ENCODE data around the gene ALPK3.

ALPK3 gene

GRCh38 chr15:84816694-84817465 lies at the start of gene ALPK3:
ALPK3 (plus strand) TSS chr15:84817356; CDS start chr15:84817453, 97 bp downstream.
- no peaks in the 10 kb centered on the region for H3K9me3 ChIP-seq (ENCODE audit: control insufficient read depth, insufficient read depth, low read depth, low read length)
- H3K27ac ChIP-seq (ENCODE audit: low read depth, low read length), result peak within 1 kb of the TSS; percentile 75; the same call in 1 of the 2 replicates
- no peaks in the 10 kb centered on the region for H3K36me3 ChIP-seq (ENCODE audit: control insufficient read depth, insufficient read depth, low read length)
- peak within 1 kb of the TSS; percentile 87 for H3K9ac ChIP-seq (ENCODE audit: low read length)
- H3K27me3 ChIP-seq (ENCODE audit: control insufficient read depth, insufficient read depth, low read length), result no peaks in the 10 kb centered on the region
- H3K4me3 ChIP-seq (ENCODE audit: low read depth, low read length), result peak within 1 kb of the TSS; percentile 56
- peaks cover 39% of the 10 kb centered on the region for H3K4me1 ChIP-seq (ENCODE audit: control insufficient read depth, insufficient read depth, low read length)

- Histone ChIP-seq H3K27ac (ENCODE audit: low read depth, low read length) (no peak overlapping the region), H3K9ac (ENCODE audit: low read length) (no peak overlapping the region), H3K4me1 (ENCODE audit: control insufficient read depth, insufficient read depth, low read length) (no peaks in the 10 kb centered on the region), H3K27me3 (ENCODE audit: control insufficient read depth, insufficient read depth, low read length) (no peaks in the 10 kb centered on the region), H3K4me3 (ENCODE audit: low read depth, low read length) (no peak overlapping the region), H3K9me3 (ENCODE audit: control insufficient read depth, insufficient read depth, low read depth, low read length) (no peaks in the 10 kb centered on the region), H3K36me3 (ENCODE audit: control insufficient read depth, insufficient read depth, low read length) (peaks cover 29% of the 10 kb centered on the region)
These were observed 45.1 kb upstream of the ALPK3 start for GRCh38 chr15:84772031-84772430.

- Histone ChIP-seq H3K27ac (ENCODE audit: low read depth, low read length) (no peak overlapping the region), H3K36me3 (ENCODE audit: control insufficient read depth, insufficient read depth, low read length) (peaks cover 26% of the 10 kb centered on the region), H3K4me1 (ENCODE audit: control insufficient read depth, insufficient read depth, low read length) (no peaks in the 10 kb centered on the region), H3K9me3 (ENCODE audit: control insufficient read depth, insufficient read depth, low read depth, low read length) (no peaks in the 10 kb centered on the region), H3K9ac (ENCODE audit: low read length) (no peak overlapping the region), H3K4me3 (ENCODE audit: low read depth, low read length) (no peak overlapping the region), H3K27me3 (ENCODE audit: control insufficient read depth, insufficient read depth, low read length) (no peaks in the 10 kb centered on the region)
These were observed 44.7 kb upstream of the ALPK3 start for GRCh38 chr15:84772467-84772866.

GRCh38 chr15:84773716-84774115 lies 43.4 kb upstream of the ALPK3 start:
- peaks cover 9% of the 10 kb centered on the region; the same call in 1 of the 2 replicates for H3K4me1 ChIP-seq (ENCODE audit: control insufficient read depth, insufficient read depth, low read length)
- H3K27ac ChIP-seq (ENCODE audit: low read depth, low read length), result no peak overlapping the region
- no peaks in the 10 kb centered on the region for H3K27me3 ChIP-seq (ENCODE audit: control insufficient read depth, insufficient read depth, low read length)
- peaks cover 17% of the 10 kb centered on the region for H3K36me3 ChIP-seq (ENCODE audit: control insufficient read depth, insufficient read depth, low read length)
- H3K9ac ChIP-seq (ENCODE audit: low read length), result no peak overlapping the region
- no peak overlapping the region for H3K4me3 ChIP-seq (ENCODE audit: low read depth, low read length)
- no peaks in the 10 kb centered on the region for H3K9me3 ChIP-seq (ENCODE audit: control insufficient read depth, insufficient read depth, low read depth, low read length)

GRCh38 chr15:84775867-84776449 lies 41.2 kb upstream of the ALPK3 start:
- H3K27me3 ChIP-seq (ENCODE audit: control insufficient read depth, insufficient read depth, low read length), result no peaks in the 10 kb centered on the region
- H3K9ac ChIP-seq (ENCODE audit: low read length), result no peak overlapping the region
- no peak overlapping the region for H3K4me3 ChIP-seq (ENCODE audit: low read depth, low read length)
- H3K9me3 ChIP-seq (ENCODE audit: control insufficient read depth, insufficient read depth, low read depth, low read length), result no peaks in the 10 kb centered on the region
- peaks cover 4% of the 10 kb centered on the region for H3K36me3 ChIP-seq (ENCODE audit: control insufficient read depth, insufficient read depth, low read length)
- H3K4me1 ChIP-seq (ENCODE audit: control insufficient read depth, insufficient read depth, low read length), result peaks cover 9% of the 10 kb centered on the region; the same call in 1 of the 2 replicates
- H3K27ac ChIP-seq (ENCODE audit: low read depth, low read length), result no peak overlapping the region

GRCh38 chr15:84778194-84778593 lies 39.0 kb upstream of the ALPK3 start:
- no peaks in the 10 kb centered on the region for H3K9me3 ChIP-seq (ENCODE audit: control insufficient read depth, insufficient read depth, low read depth, low read length)
- peaks cover 10% of the 10 kb centered on the region; the same call in 1 of the 2 replicates for H3K4me1 ChIP-seq (ENCODE audit: control insufficient read depth, insufficient read depth, low read length)
- no peaks in the 10 kb centered on the region for H3K27me3 ChIP-seq (ENCODE audit: control insufficient read depth, insufficient read depth, low read length)
- no peak overlapping the region for H3K9ac ChIP-seq (ENCODE audit: low read length)
- H3K27ac ChIP-seq (ENCODE audit: low read depth, low read length), result no peak overlapping the region
- peak overlapping the region; percentile 36 for H3K4me3 ChIP-seq (ENCODE audit: low read depth, low read length)
- peaks cover 12% of the 10 kb centered on the region for H3K36me3 ChIP-seq (ENCODE audit: control insufficient read depth, insufficient read depth, low read length)

- Histone ChIP-seq H3K4me3 (ENCODE audit: low read depth, low read length) (no peak overlapping the region), H3K27ac (ENCODE audit: low read depth, low read length) (no peak overlapping the region), H3K27me3 (ENCODE audit: control insufficient read depth, insufficient read depth, low read length) (no peaks in the 10 kb centered on the region), H3K9ac (ENCODE audit: low read length) (no peak overlapping the region), H3K4me1 (ENCODE audit: control insufficient read depth, insufficient read depth, low read length) (peaks cover 19% of the 10 kb centered on the region), H3K9me3 (ENCODE audit: control insufficient read depth, insufficient read depth, low read depth, low read length) (no peaks in the 10 kb centered on the region), H3K36me3 (ENCODE audit: control insufficient read depth, insufficient read depth, low read length) (peaks cover 32% of the 10 kb centered on the region)
These were observed 36.7 kb upstream of the ALPK3 start for GRCh38 chr15:84780492-84780891.

GRCh38 chr15:84781495-84781894 lies 35.7 kb upstream of the ALPK3 start:
- H3K36me3 ChIP-seq (ENCODE audit: control insufficient read depth, insufficient read depth, low read length), result peaks cover 36% of the 10 kb centered on the region
- H3K9ac ChIP-seq (ENCODE audit: low read length), result no peak overlapping the region
- no peak overlapping the region for H3K27ac ChIP-seq (ENCODE audit: low read depth, low read length)
- H3K4me3 ChIP-seq (ENCODE audit: low read depth, low read length), result no peak overlapping the region
- no peaks in the 10 kb centered on the region for H3K9me3 ChIP-seq (ENCODE audit: control insufficient read depth, insufficient read depth, low read depth, low read length)
- H3K27me3 ChIP-seq (ENCODE audit: control insufficient read depth, insufficient read depth, low read length), result no peaks in the 10 kb centered on the region
- H3K4me1 ChIP-seq (ENCODE audit: control insufficient read depth, insufficient read depth, low read length), result peaks cover 19% of the 10 kb centered on the region

- peaks cover 19% of the 10 kb centered on the region for H3K4me1 ChIP-seq (ENCODE audit: control insufficient read depth, insufficient read depth, low read length)
- H3K27ac ChIP-seq (ENCODE audit: low read depth, low read length), result no peak overlapping the region
- H3K9ac ChIP-seq (ENCODE audit: low read length), result no peak overlapping the region
- H3K4me3 ChIP-seq (ENCODE audit: low read depth, low read length), result no peak overlapping the region
- no peaks in the 10 kb centered on the region for H3K9me3 ChIP-seq (ENCODE audit: control insufficient read depth, insufficient read depth, low read depth, low read length)
- peaks cover 37% of the 10 kb centered on the region for H3K36me3 ChIP-seq (ENCODE audit: control insufficient read depth, insufficient read depth, low read length)
- H3K27me3 ChIP-seq (ENCODE audit: control insufficient read depth, insufficient read depth, low read length), result no peaks in the 10 kb centered on the region
These were observed 34.8 kb upstream of the ALPK3 start for GRCh38 chr15:84782346-84782745.

GRCh38 chr15:84783493-84784251 lies 33.5 kb upstream of the ALPK3 start:
- peaks cover 10% of the 10 kb centered on the region for H3K4me1 ChIP-seq (ENCODE audit: control insufficient read depth, insufficient read depth, low read length)
- H3K4me3 ChIP-seq (ENCODE audit: low read depth, low read length), result no peak overlapping the region
- H3K36me3 ChIP-seq (ENCODE audit: control insufficient read depth, insufficient read depth, low read length), result peaks cover 43% of the 10 kb centered on the region
- no peaks in the 10 kb centered on the region for H3K27me3 ChIP-seq (ENCODE audit: control insufficient read depth, insufficient read depth, low read length)
- no peak overlapping the region for H3K9ac ChIP-seq (ENCODE audit: low read length)
- H3K9me3 ChIP-seq (ENCODE audit: control insufficient read depth, insufficient read depth, low read depth, low read length), result no peaks in the 10 kb centered on the region
- 0 out of 2 replicates have a peak overlapping the region, but pooled peaks have one; percentile 24 for H3K27ac ChIP-seq (ENCODE audit: low read depth, low read length)

GRCh38 chr15:84784262-84784661 lies 32.9 kb upstream of the ALPK3 start:
- Histone ChIP-seq H3K4me3 (ENCODE audit: low read depth, low read length) (no peak overlapping the region), H3K36me3 (ENCODE audit: control insufficient read depth, insufficient read depth, low read length) (peaks cover 43% of the 10 kb centered on the region), H3K9me3 (ENCODE audit: control insufficient read depth, insufficient read depth, low read depth, low read length) (no peaks in the 10 kb centered on the region), H3K27ac (ENCODE audit: low read depth, low read length) (0 out of 2 replicates have a peak overlapping the region, but pooled peaks have one; percentile 24), H3K27me3 (ENCODE audit: control insufficient read depth, insufficient read depth, low read length) (no peaks in the 10 kb centered on the region), H3K9ac (ENCODE audit: low read length) (no peak overlapping the region), H3K4me1 (ENCODE audit: control insufficient read depth, insufficient read depth, low read length) (peaks cover 10% of the 10 kb centered on the region)

Measured in HUES6 (cell line).